H9 (cell line): ENCODE measurements around the gene MAP3K1. TPM values are rescaled to one million over a fixed set of nuclear protein-coding genes. Genes with fewer than 3 reads are reported as not detected.

Experiments used
- DNase-seq: peaks from one replicate; pipeline ENCODE4 v3.0.0-alpha.2; 2017
- H2AFZ ChIP-seq: one replicate; pipeline ENCODE4 v1.6.1; 2013; ENCODE audit warnings: mild to moderate bottlenecking, low read length, control low read depth, moderate library complexity
- H2AK5ac ChIP-seq: 2 replicates; pipeline ENCODE4 v1.6.1; 2013; ENCODE audit warnings: low read length, control low read depth, mixed read lengths; ENCODE audit not compliant: insufficient read length
- H2BK120ac ChIP-seq: one replicate; pipeline ENCODE4 v1.6.1; 2013; ENCODE audit warnings: low read depth, mild to moderate bottlenecking, low read length, control low read depth, inconsistent platforms; ENCODE audit not compliant: poor library complexity, severe bottlenecking
- H2BK12ac ChIP-seq: 2 replicates; pipeline ENCODE4 v1.6.1; 2013; ENCODE audit warnings: low read length, control low read depth, mixed read lengths, low read depth; ENCODE audit not compliant: insufficient read length
- H2BK15ac ChIP-seq: 2 replicates; pipeline ENCODE4 v1.6.1; 2013; ENCODE audit warnings: low read depth, low read length, control low read depth
- H2BK20ac ChIP-seq: one replicate; pipeline ENCODE4 v1.6.1; 2013; ENCODE audit warnings: low read depth, mild to moderate bottlenecking, low read length, control low read depth, inconsistent platforms; ENCODE audit not compliant: poor library complexity, severe bottlenecking
- H2BK5ac ChIP-seq: 2 replicates; pipeline ENCODE4 v1.6.1; 2013; ENCODE audit warnings: low read length, control low read depth, mixed read lengths; ENCODE audit not compliant: insufficient read length
- H3K14ac ChIP-seq: 2 replicates; pipeline ENCODE4 v1.6.1; 2013; ENCODE audit warnings: low read length, control low read depth; ENCODE audit not compliant: insufficient read depth
- H3K18ac ChIP-seq: 2 replicates; pipeline ENCODE4 v1.6.1; 2013; ENCODE audit warnings: low read depth, mild to moderate bottlenecking, mixed read lengths, low read length, control low read depth; ENCODE audit not compliant: insufficient read length
- H3K23ac ChIP-seq: 2 replicates; pipeline ENCODE4 v1.6.1; 2013; ENCODE audit warnings: low read length, control low read depth, mixed read lengths, low read depth; ENCODE audit not compliant: insufficient read length
- H3K23me2 ChIP-seq: 2 replicates; pipeline ENCODE4 v1.6.1; 2013; ENCODE audit warnings: low read depth, mild to moderate bottlenecking, mixed read lengths, low read length, control low read depth; ENCODE audit not compliant: insufficient read length, poor library complexity, severe bottlenecking
- H3K27ac ChIP-seq: 2 replicates; pipeline ENCODE4 v1.5.1; 2013; ENCODE audit warnings: low read length, control low read depth, mixed read lengths, low read depth; ENCODE audit not compliant: insufficient read length
- H3K27me3 ChIP-seq: 2 replicates; pipeline ENCODE4 v1.6.1; 2013; ENCODE audit warnings: low read length, control low read depth, inconsistent platforms; ENCODE audit not compliant: insufficient read depth
- H3K4ac ChIP-seq: 2 replicates; pipeline ENCODE4 v1.6.1; 2013; ENCODE audit warnings: low read depth, mild to moderate bottlenecking, control low read depth, inconsistent platforms, low read length, moderate library complexity
- H3K4me1 ChIP-seq: 2 replicates; pipeline ENCODE4 v1.6.1; 2013; ENCODE audit warnings: low read length, control low read depth, inconsistent platforms; ENCODE audit not compliant: insufficient read depth
- H3K4me2 ChIP-seq: 2 replicates; pipeline ENCODE4 v1.6.1; 2013; ENCODE audit warnings: low read length, control low read depth, mixed read lengths; ENCODE audit not compliant: insufficient read length, insufficient read depth
- H3K56ac ChIP-seq: 2 replicates; pipeline ENCODE4 v1.6.1; 2013; ENCODE audit warnings: low read depth, mild to moderate bottlenecking, mixed read lengths, low read length, control low read depth; ENCODE audit not compliant: insufficient read length
- H3K79me1 ChIP-seq: 2 replicates; pipeline ENCODE4 v1.6.1; 2013; ENCODE audit warnings: low read depth, mild to moderate bottlenecking, moderate library complexity, low read length, control low read depth, inconsistent platforms; ENCODE audit not compliant: insufficient read depth, poor library complexity, severe bottlenecking
- H3K79me2 ChIP-seq: 2 replicates; pipeline ENCODE4 v1.6.1; 2013; ENCODE audit warnings: low read length, control low read depth, inconsistent platforms; ENCODE audit not compliant: insufficient read depth
- H3K9ac ChIP-seq: 2 replicates; pipeline ENCODE4 v1.6.1; 2013; ENCODE audit warnings: low read length, control low read depth, mixed read lengths; ENCODE audit not compliant: insufficient read length; ENCODE audit errors: extremely low read depth
- H3K9me3 ChIP-seq: one replicate; pipeline ENCODE4 v1.6.1; 2013; ENCODE audit warnings: low read depth, low read length, inconsistent platforms; ENCODE audit not compliant: control insufficient read depth
- H3T11ph ChIP-seq: one replicate; pipeline ENCODE4 v1.6.1; 2013; ENCODE audit warnings: mild to moderate bottlenecking, low read length, control low read depth, inconsistent platforms
- H4K20me1 ChIP-seq: one replicate; pipeline ENCODE4 v1.6.1; 2013; ENCODE audit not compliant: control insufficient read depth, insufficient read length, insufficient read depth
- H4K5ac ChIP-seq: 2 replicates; pipeline ENCODE4 v1.6.1; 2013; ENCODE audit warnings: low read depth, mild to moderate bottlenecking, mixed read lengths, low read length, control low read depth; ENCODE audit not compliant: insufficient read length
- H4K8ac ChIP-seq: replicated peaks from 2 replicates; pipeline ENCODE4 v1.6.1; 2013; ENCODE audit warnings: low read length, control low read depth, mixed read lengths, low read depth; ENCODE audit not compliant: insufficient read length
- H4K91ac ChIP-seq: 2 replicates; pipeline ENCODE4 v1.6.1; 2013; ENCODE audit warnings: low read depth, mild to moderate bottlenecking, moderate library complexity, mixed read lengths, low read length, control low read depth; ENCODE audit not compliant: insufficient read length
- H3K27ac Mint-ChIP-seq, 3 experiments: 2 replicates in 2 of 3; 3 replicates in 1 of 3; pipeline ENCODE4 v1.8.0; 2020 to 2021; ENCODE audit warnings: mixed read lengths in 3 of 3, mild to moderate bottlenecking in 1 of 3, moderate library complexity in 1 of 3
- H3K27me3 Mint-ChIP-seq: 2 replicates; pipeline ENCODE4 v1.8.0; 2021; ENCODE audit warnings: low read depth, mild to moderate bottlenecking, moderate library complexity, mixed read lengths
- H3K36me3 Mint-ChIP-seq, 3 experiments: 2 replicates in 2 of 3; 3 replicates in 1 of 3; pipeline ENCODE4 v1.8.0; 2020 to 2021; ENCODE audit warnings: low read depth in 3 of 3, mixed read lengths in 3 of 3; ENCODE audit not compliant: insufficient read depth in 1 of 3
- H3K4me1 Mint-ChIP-seq, 2 experiments: 2 replicates each; pipeline ENCODE4 v1.8.0; 2020; ENCODE audit warnings: mixed read lengths in 2 of 2
- H3K4me3 Mint-ChIP-seq, 2 experiments: 2 replicates in 1 of 2; 3 replicates in 1 of 2; pipeline ENCODE4 v1.8.0; 2020 to 2021; ENCODE audit warnings: mild to moderate bottlenecking in 2 of 2, mixed read lengths in 2 of 2, moderate library complexity in 1 of 2
- H3K9me3 Mint-ChIP-seq, 2 experiments: 2 replicates in 1 of 2; 3 replicates in 1 of 2; pipeline ENCODE4 v1.8.0; 2020; ENCODE audit warnings: mild to moderate bottlenecking in 2 of 2, mixed read lengths in 2 of 2, moderate library complexity in 1 of 2
- WGBS: extraction: QIAGEN DNeasy Blood & Tissue Kit; methylation state at CpG from one replicate; pipeline ENCODE4 v1.1.7; 2013; ENCODE audit warnings: missing lambda C conversion rate, low lambda C conversion rate, mixed read lengths; ENCODE audit not compliant: insufficient read length; ENCODE audit errors: extremely low coverage; 5-methylcytosine and 5-hydroxymethylcytosine counted together
- total RNA-seq: library from RNA; stranded (reverse); gene quantifications from 2 replicates; pipeline ENCODE4 v1.2.1, GENCODE V29; 2021
- TF ChIP-seq, protein P1 (sequence below): fragments of 200-600 bp; sonication (generic); conservative IDR thresholded peaks from 3 replicates; pipeline ENCODE4 v1.8.0; 2021; ENCODE audit warnings: antibody characterized with exemption, mild to moderate bottlenecking

MAP3K1 gene
- total RNA-seq, 1 experiment from 2014 or later: 11.1 TPM

DNA sequence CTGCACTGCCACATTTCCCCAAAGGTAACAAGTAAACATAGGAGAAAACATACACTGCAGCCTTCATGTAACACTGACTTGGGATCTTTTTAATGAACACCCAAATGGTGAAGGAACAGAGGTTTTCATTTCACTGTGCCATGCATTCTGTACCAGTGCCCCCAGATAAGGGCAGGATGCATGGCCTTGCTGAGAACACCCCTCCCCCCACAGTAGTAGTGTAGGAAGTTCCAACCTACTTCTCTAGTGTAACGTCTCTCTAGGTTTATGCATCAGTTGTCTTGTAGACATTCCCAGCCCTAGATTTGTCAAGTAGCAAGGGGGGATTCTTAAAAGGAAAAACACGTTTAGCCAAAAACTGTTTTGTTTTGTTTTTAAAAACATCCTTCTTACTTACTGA, 29.9 kb downstream of the MAP3K1 start:
- H3K23ac ChIP-seq: no peak overlapping the region
- Mint-ChIP-seq H3K36me3 (no peaks in the 10 kb centered on the region; a peak in 1 of 7 replicates), H3K27ac (no peak overlapping the region), H3K4me3 (no peak overlapping the region), H3K9me3 (no peaks in the 10 kb centered on the region), H3K27me3 (no peaks in the 10 kb centered on the region), H3K4me1 (peaks cover 28% of the 10 kb centered on the region in 2 experiments)
- H4K91ac ChIP-seq: no peak overlapping the region
- H2BK12ac ChIP-seq: no peak overlapping the region
- no peak overlapping the region for H3K9ac ChIP-seq
- no peaks in the 10 kb centered on the region; the same call in 1 of the 2 replicates for H3K79me2 ChIP-seq
- H3K27ac ChIP-seq: no peak overlapping the region
- H3K27me3 ChIP-seq: no peaks in the 10 kb centered on the region
- H2BK120ac ChIP-seq: no peak overlapping the region
- peaks cover 4% of the 10 kb centered on the region; the same call in 1 of the 2 replicates for H3K4me1 ChIP-seq
- no peak overlapping the region for H2BK5ac ChIP-seq
- H2AFZ ChIP-seq: no peak overlapping the region
- no peaks in the 10 kb centered on the region for H3K23me2 ChIP-seq
- DNase-seq: no peak
- H3K14ac ChIP-seq: no peak overlapping the region
- WGBS: no CpG with 5 or more reads among the region's 2 CpGs
- H3K9me3 ChIP-seq: no peaks in the 10 kb centered on the region
- H3T11ph ChIP-seq: no peak overlapping the region
- no peak overlapping the region for H4K5ac ChIP-seq
- H2AK5ac ChIP-seq: no peak overlapping the region
- H3K4ac ChIP-seq: no peak overlapping the region
- no peak overlapping the region for H2BK20ac ChIP-seq
- no peak overlapping the region for H3K18ac ChIP-seq
- H3K4me2 ChIP-seq: no peak overlapping the region
- H4K20me1 ChIP-seq: no peaks in the 10 kb centered on the region
- TF ChIP-seq, protein P1, sequence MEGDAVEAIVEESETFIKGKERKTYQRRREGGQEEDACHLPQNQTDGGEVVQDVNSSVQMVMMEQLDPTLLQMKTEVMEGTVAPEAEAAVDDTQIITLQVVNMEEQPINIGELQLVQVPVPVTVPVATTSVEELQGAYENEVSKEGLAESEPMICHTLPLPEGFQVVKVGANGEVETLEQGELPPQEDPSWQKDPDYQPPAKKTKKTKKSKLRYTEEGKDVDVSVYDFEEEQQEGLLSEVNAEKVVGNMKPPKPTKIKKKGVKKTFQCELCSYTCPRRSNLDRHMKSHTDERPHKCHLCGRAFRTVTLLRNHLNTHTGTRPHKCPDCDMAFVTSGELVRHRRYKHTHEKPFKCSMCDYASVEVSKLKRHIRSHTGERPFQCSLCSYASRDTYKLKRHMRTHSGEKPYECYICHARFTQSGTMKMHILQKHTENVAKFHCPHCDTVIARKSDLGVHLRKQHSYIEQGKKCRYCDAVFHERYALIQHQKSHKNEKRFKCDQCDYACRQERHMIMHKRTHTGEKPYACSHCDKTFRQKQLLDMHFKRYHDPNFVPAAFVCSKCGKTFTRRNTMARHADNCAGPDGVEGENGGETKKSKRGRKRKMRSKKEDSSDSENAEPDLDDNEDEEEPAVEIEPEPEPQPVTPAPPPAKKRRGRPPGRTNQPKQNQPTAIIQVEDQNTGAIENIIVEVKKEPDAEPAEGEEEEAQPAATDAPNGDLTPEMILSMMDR: no peak
- H3K79me1 ChIP-seq: no peaks in the 10 kb centered on the region
- no peak overlapping the region for H3K56ac ChIP-seq
- H2BK15ac ChIP-seq: no peak overlapping the region
- H4K8ac ChIP-seq: no peak overlapping the region
